NCI-H345 treated with DMSO at 0.1 percent for 48 hours (cell line): Measurements from ENCODE around the gene POLR2M.
A peak's percentile ranks its signal among the peaks of the same experiment; 100 is the strongest.

Experiments used
- DNase-seq: peaks from one replicate; lab custom pipeline; 2025; ENCODE audit not compliant: unreplicated experiment; lab: John Stamatoyannopoulos, UW

POLR2M gene

DNA sequence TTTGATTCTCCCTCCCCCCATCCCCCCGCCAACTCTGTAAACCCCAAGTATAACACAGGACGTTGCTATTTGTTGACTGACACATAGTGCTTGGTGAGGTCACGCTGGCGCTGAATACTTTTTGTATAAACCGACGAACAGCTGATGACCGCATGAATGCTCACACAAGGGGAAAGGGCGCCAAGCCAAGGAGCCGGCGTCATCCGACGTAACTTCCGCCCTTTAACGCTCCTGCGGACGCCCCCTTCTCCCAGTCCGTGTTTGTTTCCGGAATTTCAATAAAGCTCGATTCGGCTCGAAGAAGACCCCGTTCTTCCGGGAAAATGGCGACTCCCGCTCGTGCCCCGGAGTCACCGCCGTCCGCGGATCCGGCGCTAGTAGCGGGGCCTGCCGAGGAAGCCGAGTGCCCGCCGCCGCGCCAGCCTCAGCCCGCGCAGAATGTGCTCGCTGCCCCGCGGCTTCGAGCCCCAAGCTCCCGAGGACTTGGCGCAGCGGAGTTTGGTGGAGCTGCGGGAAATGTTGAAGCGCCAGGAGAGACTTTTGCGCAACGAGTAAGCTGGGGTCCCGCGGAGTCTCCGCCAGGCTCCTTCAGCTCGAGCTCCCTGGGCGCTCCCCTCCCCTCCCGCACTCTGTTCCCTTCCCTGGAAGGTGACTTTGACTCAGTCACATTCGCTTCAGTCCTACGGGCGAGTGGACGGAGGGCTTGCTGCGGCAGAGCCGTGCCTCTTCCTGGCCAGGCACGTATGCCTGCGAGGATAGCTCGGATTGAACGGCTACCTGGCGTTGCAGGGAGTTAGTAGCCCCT is at the start of gene POLR2M:
Gene POLR2M (plus strand): TSS at position 310 of the 805 bp plus-strand sequence. CDS start 129 bp downstream, at position 439.
- peak; percentile 79 for DNase-seq

DNA sequence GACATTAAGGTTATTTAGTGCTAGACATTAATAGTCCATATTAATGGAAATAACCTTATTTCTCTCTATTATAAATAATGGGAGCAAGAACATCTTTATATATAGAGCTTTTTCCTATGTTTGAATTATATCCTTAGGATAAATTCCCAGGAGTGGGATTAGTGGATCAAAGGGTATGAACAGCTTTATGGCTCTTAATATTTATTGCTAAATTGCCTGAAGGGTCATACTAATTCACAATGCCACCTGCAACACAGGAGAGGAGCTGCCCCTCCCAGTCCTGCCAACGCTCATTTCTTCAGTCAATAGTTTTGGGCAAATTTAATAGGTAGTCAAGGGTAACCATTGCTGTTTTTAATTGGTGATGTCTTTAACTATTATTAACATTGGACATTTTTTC is 48.9 kb upstream of the POLR2M start:
- no peak for DNase-seq

DNA sequence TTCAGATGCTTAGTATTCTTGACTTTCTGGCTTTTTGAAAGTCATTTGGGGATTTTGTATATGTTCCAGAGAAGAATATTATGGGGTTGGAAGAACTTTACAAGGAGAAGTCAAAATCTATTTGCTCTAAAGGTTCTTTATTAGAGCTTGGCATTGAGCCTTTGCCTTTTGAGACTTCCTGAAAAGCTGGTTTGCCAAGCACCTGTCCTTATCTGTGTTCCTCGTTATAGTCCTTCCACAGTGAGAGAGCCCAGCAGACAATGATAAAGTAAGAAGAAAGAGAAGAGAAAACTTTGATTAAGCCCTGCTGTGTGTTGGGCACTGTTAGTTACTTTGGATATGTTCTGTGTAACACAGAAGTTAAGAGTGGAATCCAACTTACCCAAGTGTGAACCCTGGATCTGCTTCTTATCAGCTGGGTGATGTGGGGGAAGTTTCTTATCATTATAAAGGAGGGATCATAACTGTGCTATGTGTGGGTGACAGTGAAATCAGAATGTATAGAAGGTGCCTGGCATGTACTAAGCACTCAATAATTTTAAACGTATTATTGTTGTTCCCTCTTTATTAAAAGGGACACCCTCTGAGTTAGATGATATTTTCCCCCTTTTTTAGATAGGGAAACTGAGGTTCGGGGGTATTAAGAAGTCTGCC is 44.3 kb upstream of the POLR2M start:
- no peak for DNase-seq

DNA sequence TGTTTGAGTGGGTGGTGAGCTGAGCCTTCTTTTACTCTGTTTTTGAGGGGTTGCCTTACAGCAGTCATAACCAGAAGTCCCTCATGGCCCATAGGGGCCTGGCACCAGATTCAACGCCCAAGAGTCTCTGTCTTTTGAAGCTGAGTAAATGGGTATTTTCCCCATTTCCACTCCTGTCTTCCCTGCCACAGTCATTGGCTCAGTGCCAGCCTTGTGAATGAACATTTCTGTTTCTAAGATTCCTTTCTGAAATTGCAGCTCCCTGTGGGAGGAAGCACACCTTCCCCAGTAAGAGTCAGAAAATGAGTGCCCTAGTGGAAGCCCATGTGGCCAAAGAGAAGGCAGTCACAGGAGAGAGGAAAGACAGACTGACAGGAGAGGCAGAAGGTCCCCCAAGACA is 43.7 kb upstream of the POLR2M start:
- DNase-seq: no peak

DNA sequence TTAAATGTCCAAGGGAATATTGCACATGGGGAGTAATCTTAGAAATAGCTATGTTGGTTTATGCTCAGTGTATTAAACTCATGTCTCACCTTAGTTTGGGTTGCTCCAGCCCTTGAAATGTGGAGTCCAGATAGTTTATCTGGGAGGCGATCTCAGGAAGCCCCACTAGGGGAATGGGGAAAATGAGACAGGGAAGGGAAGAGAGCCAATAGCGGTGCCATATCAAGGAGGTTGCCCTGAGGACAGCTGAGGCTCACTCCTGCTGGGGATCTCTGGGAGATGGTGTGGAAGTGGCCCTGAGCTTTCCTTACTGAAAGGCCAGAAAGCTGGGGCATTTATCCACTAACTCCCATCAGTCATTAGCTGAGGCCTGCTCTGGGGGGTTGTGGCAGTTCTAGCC is 43.3 kb upstream of the POLR2M start:
- no peak for DNase-seq

DNA sequence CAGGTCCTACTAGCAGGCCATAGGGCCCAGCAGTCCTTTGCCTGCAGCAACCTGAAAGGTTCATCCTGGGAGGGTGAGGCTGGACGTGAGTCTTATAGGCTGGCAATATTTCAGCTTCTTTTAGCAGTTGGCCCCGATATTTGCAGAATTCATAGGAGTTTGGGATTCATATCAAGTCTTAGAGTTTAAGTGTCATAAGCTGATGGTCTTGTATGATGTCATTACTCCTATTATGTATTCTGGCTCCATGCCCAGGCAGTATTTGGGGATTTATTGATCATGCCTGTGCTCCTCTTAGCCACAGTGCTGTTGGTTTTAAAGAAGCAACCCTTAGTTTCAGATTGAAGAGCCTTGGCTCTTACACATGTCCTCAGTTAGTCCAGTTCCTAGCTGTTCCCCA is 41.3 kb upstream of the POLR2M start:
- no peak for DNase-seq

DNA sequence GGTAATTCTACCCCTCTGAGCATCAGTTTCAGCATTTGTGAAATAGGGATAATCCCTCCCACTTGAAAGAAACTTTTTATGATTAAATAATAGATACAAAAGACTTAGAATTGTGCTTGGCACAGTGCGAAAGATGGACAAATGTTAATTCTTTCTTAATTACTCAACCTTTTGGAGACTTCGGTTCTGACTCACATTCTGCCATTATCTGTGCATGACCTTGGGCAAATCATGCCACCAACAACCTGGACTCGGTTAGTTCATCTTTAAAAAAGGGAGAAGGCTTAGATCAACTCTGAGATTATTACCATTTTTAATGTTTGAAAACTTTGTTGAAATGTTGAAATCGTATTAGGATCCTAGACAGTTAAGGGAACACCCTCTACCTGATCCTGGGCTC is 40.6 kb upstream of the POLR2M start:
- no peak for DNase-seq

DNA sequence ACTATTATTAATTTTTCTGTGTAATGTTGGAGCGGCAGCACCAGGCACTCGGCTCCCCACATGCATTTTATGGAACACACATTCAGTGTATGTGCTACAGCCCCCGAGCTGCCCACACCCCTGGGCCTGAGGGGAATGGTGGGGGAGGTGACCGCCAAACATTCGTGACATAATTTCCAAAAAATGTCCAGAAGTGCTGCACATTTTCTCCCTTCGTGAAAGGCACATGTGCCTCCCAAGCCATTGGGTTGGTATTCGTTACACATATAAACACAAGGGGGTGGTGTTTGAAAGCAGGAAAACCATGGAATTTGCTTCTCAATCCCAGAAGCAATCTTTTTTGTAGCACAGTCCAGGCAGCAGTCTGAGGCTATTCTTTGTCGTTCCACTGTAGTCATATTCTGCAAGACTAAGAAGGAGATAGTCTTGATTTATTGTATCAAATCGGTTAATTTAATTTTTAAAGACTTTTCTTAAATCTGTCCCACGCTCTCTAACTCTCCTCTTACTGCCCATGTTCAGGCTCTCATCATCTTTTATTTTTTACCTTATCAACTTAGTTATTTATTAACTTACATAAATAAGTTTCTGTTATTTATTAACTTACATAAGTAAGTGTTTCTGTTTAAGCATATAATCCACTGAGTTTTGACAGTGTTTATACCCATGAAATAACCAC is 39.2 kb upstream of the POLR2M start:
- no peak for DNase-seq

DNA sequence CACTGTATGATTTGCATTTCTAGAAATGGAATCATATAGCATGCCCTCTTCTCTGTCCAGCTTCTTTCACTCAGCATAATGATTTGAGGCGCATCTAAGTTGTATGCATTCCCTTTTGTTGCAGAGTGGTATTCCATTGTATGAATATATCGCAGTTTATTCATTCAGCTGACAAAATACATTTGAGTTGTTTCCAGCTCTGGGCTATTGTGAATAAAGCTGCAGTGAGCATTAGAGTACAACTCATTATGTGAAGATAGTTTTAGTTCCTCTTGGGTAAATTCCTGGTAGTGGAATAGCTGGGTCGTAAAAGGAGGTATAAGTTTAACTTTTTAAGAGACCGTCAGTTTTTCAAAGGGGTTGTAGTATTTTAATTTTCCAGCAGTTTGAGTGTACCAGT is 38.5 kb upstream of the POLR2M start:
- no peak for DNase-seq

DNA sequence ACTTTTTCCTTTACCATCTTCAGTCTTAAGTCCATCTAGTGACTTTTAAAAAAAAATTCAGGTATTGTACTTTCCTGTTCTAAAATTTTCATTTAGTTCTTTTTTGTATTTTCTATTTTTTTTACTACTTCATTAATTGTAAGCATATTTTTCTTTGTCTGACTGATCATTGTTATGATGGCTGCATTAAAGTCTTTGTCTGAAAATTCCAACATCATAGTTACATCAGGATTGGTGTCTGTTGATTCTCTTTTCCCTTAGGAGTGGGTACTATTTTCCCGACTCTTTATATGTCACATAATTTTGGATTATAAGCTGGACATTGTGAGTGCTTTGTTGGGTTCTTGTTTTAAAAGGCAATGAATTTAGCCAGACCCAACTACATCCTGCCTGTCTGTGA is 34.9 kb upstream of the POLR2M start:
- DNase-seq: no peak

DNA sequence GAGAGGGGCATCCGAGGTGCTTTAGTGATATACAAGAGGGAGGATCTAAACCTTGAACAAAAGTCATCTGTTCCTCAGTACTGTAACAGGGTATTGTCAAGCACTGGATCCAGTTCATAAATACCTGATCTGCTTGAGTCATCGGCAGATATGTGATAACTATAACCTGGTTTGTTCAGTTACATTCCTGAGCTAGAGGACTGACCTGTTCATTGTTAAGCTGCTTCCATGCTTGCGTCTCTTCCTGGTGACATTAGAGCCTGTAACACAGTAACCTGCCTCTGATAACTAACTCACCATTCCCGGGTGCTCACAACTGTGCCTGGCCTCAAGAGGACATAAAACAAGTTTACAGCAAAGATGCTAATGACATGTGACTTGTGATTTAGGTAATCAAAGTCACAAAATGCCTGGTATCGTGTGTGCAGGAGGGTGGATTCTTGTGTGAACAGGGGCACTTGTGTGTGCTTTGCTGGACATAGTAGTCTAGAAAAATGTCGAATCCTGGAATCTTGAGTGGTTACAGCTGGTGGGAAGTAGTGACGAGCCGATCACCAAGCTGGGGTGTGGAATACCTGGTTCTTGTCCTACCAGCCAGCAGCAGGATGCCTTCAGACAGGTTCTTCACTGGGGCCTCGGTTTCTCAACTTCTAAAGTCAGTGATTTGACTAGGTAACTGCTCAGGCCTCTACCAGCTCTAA is 30.9 kb upstream of the POLR2M start:
- DNase-seq: no peak

DNA sequence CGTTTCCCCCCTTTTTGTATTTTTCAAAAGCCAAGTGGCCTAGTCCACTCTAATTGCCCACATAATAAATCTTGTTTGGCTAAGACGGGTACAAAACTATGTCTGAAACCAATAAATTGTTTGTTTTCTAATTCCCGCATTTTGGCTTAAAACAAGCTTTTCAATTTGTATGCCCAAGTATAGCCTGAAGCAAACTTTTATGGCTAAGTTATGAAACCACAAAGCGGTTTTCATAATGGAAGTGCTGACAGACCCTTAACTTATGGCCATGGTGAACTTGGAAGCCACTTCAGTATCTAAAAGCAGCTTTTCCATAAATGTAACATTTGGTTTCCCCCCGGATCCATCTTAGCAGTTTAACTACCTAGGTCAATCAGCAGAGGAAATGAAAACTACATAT is 29.9 kb upstream of the POLR2M start:
- DNase-seq: no peak

DNA sequence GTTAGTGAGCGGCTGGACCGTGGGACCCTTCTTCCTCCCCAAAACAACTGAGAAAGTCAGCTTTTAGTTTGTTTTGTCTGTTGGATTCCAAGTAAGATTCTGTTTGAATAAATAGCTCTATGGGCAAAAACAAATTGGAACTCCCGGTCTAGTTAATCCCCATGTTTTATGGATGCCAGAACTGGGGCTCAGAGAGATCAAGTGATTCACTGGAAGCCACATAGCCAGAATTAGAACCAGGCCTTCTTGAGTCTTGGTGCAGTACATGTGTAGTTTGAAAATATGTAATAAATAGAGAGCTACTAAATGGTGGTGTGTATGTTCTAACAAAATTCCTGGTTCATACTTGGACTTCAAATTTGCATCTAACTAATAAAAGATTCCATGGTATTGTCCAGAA is 29.3 kb upstream of the POLR2M start:
- DNase-seq: no peak

DNA sequence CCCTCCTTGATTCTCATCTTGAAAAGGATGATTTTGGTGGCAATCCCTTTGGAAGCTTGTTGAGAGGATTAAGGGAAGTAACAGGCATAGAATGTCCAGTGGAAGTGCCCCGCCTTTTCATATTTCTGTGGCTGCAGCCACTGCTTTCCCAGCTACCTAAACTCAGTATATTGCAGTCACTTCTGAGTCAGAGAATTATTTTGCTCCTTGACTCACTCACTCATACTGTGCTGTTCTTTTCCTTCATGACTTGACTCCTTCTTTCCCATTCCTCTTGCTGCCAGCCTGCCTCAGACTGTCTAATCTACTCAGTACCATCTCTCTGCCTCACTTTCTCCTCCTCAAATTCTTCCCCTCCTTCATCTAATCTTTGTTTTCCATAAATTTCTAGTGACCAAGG is 26.5 kb upstream of the POLR2M start:
- DNase-seq: no peak

DNA sequence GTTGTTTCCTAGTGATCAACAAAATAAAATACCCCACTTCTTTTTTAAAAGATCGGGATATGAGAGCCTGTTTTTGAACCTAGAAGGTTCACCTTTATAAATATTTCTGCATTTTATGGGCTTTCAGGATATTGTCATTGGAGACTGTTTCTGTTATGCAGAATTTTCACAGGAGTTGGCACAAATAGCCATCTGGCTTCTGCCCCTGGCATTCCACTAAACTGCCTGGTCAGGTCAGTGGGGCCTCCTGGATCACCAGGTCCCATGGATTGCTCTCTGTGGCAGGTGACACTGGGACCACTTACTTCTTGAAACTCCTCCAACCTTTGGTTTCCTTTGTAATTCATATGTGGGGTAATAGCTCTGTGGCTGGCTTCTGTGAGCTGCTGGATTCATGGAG is 25.5 kb upstream of the POLR2M start:
- no peak for DNase-seq

DNA sequence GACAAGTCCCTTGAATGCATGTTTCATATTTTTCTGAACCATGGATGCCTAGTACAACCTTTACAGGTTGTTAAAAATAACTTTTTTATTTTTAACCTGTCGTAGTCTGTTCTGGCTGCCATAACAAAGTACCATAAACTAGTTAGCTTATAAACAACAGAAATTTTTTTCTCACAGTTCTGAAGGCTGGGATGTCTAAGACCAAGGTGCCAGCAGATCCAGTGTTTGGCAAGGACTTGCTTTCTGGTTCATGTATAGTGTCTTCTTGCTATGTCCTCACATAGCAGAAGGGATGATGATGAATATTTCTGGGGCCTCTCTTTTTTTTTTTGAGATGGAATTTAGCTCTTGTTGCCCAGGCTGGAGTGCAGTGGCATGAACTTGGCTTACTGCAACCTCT is 23.0 kb upstream of the POLR2M start:
- no peak for DNase-seq

DNA sequence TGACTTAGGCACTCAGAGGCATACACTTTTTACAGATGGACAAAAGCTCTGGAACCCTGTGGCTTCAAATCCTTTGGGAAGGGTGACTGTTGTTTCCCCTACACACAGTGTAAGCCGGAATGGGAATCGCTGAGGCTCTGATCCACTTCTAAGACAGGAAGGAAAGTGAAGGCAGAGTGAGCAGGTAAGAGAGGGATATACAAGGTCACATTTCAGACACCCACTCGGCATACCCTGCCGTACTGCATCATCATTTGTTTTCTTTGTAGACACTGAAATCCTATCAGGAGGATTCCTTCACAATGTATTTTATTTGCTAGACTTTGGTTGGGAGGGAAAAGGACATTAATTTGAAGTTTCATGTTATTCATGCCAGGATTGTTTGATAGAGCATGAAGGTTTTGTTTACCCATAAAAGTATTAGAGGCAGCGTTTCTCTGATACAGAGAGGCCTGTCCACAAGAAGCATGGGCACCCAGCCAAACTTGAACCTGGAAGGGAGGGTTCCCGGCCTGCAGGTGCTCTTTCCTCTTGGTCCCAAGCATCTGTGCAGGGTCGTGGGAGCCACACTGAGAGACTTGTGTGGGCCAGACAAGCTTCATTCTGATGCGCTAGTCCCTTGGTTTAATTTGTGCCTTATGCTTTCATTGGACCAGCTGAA is 21.9 kb upstream of the POLR2M start:
- DNase-seq: no peak

DNA sequence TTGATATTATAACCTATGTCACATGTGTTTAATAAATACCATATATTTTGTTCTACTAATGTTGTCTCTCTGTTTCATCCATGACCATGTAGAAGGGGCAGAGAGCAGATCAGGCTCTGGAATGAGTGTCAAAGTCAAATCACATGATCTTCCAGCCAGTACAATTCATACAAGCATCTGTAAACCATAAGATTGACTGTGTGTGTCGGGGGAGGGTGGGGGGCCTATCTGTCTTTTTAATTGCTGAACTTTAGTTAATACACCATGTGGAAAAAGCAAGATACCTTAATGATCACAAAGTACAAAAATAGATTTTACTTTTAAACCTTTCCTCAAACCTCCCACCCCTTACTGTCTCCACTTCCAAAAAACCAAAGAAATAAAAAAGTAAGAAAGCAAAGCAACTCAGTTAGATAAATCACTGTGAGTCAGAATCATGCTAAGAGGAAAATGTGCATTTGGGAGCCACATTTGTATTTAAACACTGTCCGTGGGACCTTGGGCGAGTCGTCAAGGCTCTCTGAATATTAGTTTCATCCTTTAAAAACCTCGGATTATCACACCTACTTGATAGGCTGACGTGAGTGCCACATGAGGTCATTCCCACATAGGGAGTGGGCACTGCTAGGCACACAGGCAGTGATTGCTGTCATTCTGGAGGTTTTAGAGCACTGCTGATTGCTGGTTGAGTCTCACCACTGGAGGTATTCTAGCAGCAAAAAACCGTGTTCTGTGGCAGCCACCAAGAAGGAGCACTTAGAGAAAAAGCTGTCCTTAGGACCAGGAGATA is 21.0 kb upstream of the POLR2M start:
- no peak for DNase-seq

DNA sequence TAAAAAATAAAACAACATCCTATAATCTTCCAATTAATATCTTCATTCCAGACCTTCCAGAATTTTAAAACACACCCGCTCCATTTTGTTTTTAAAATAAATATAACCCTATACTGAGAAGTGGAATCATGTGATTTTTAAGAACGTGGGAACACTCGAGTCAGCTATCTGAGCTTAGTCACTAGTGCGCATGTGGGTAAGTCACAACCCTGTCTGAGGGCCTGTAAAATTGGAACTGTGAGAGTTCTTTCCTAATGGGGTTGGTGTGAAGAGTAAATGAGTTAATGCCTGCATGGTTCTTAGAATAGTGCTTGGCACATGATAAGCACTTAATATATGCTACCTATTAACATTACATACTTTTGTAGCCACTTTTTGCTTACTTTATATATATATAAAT is 19.9 kb upstream of the POLR2M start:
- DNase-seq: no peak

DNA sequence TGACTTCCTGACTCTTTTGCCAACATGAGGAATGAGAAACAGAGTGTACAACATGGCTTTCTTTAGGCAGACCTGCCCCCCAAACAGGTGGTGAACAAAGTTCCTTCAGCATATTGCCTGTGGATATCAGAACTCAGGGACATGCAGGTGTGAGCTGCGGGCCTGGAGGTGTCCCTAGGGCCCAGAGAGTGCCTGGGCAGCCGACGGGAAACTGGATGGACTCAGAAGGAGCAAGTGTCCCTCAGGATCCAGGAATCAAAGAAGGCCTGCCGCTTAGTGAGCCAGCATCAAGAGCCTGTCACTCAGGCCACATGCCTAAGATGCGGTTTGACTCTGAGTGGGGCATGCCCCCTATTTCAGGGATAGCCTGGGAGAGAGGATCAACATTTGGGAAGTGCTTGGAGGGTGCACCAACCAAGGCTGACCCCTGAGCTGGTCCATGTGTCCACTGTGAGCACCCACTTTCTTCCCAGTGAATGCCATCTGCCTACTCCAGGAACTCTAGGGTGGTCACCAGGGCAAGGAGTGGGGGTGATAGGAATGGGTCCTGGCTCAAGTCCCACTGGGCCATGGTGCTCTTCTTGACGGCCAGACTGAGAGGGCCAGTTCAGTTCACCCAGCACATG is 16.1 kb upstream of the POLR2M start:
- no peak for DNase-seq
